ENCODE data around the gene KCNN4. TPM values are rescaled to one million over a fixed set of nuclear protein-coding genes. Genes with fewer than 3 reads are reported as not detected.

KCNN4 gene
- total and polyA plus RNA-seq, 4 donors, result 0.14 to 30.3 (median 0.51) TPM

DNA sequence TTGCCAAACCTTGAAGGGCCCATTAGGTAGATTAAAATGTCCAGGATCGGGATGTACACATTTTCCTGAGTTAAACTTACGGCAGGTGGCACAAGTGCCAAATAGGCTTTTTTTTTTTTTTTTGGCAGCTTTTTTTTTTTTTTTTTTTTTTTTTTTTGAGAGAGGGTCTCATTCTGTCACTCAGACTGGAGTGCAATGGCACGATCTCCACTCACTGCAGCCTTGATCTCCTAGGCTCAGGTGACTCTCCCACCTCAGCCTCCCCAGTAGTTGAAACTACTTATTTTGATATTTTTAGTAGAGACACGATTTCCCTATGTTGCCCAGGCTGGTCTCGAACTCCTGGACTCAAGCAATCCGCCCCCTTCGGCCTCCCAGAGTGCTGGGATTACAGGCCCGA lies 55.9 kb downstream of the KCNN4 start:
- no peak for DNase-seq (ENCODE audit: low spot score)
- Histone ChIP-seq H3K27ac (ENCODE audit: low read depth in 1 of 2, low read length in 2 of 2) (no peak overlapping the region), H3K4me3 (ENCODE audit: low read depth in 1 of 3, low read length in 3 of 3) (no peak overlapping the region), H3K4me1 (ENCODE audit: control insufficient read depth in 4 of 4, insufficient read depth in 4 of 4, low read length in 3 of 4) (no peaks in the 10 kb centered on the region), H3K27me3 (ENCODE audit: control insufficient read depth in 4 of 4, insufficient read depth in 4 of 4, low read length in 3 of 4) (no peaks in the 10 kb centered on the region), H3K9ac (ENCODE audit: low read depth in 1 of 2, low read length in 2 of 2) (no peak overlapping the region), H3K36me3 (ENCODE audit: control insufficient read depth in 4 of 4, insufficient read depth in 3 of 4, low read depth in 1 of 4, low read length in 3 of 4) (peaks cover 0 to 19% (median 9%) of the 10 kb centered on the region in 4 donors), H3K9me3 (ENCODE audit: control insufficient read depth in 4 of 4, low read length in 3 of 4) (no peaks in the 10 kb centered on the region)
- no peak for TF ChIP-seq RAD21 (IDR thresholded peaks at IDR 0.05)
- no peak for TF ChIP-seq FOXA2 (IDR thresholded peaks at IDR 0.05)
- WGBS, result 86% methylated on average over 8 of the region's 8 CpGs

DNA sequence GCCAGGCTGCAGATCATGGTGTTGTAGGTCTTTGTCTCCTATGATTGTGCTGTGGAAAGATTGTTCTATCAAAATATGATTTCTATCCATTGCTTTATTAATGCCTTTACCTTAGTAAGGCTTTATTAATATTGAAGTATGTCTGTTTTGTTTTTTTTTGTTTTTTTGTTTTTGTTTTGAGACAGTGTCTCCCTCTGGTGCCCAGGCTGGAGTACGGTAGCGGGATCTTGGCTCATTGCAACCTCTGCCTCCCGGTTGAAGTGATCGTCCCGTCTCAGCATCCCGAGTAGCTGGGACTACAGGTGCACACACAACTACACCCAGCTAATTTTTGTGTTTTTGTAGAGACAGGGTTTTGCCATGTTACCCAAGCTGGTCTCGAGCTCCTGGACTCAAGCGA lies 57.2 kb downstream of the KCNN4 start:
- no peaks in the 10 kb centered on the region for H3K27me3 ChIP-seq (ENCODE audit: control insufficient read depth in 4 of 4, insufficient read depth in 4 of 4, low read length in 3 of 4)
- no peak overlapping the region for H3K4me3 ChIP-seq (ENCODE audit: low read depth in 1 of 3, low read length in 3 of 3)
- H3K9me3 ChIP-seq (ENCODE audit: control insufficient read depth in 4 of 4, low read length in 3 of 4), result no peaks in the 10 kb centered on the region
- TF ChIP-seq, protein P1, sequence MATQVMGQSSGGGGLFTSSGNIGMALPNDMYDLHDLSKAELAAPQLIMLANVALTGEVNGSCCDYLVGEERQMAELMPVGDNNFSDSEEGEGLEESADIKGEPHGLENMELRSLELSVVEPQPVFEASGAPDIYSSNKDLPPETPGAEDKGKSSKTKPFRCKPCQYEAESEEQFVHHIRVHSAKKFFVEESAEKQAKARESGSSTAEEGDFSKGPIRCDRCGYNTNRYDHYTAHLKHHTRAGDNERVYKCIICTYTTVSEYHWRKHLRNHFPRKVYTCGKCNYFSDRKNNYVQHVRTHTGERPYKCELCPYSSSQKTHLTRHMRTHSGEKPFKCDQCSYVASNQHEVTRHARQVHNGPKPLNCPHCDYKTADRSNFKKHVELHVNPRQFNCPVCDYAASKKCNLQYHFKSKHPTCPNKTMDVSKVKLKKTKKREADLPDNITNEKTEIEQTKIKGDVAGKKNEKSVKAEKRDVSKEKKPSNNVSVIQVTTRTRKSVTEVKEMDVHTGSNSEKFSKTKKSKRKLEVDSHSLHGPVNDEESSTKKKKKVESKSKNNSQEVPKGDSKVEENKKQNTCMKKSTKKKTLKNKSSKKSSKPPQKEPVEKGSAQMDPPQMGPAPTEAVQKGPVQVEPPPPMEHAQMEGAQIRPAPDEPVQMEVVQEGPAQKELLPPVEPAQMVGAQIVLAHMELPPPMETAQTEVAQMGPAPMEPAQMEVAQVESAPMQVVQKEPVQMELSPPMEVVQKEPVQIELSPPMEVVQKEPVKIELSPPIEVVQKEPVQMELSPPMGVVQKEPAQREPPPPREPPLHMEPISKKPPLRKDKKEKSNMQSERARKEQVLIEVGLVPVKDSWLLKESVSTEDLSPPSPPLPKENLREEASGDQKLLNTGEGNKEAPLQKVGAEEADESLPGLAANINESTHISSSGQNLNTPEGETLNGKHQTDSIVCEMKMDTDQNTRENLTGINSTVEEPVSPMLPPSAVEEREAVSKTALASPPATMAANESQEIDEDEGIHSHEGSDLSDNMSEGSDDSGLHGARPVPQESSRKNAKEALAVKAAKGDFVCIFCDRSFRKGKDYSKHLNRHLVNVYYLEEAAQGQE (IDR thresholded peaks at IDR 0.05), result no peak
- no peak for TF ChIP-seq EGR1 (IDR thresholded peaks at IDR 0.05; ENCODE audit: low read depth in 2 of 2)
- 58% methylated on average over 8 of the region's 8 CpGs for WGBS
- H3K36me3 ChIP-seq (ENCODE audit: control insufficient read depth in 4 of 4, insufficient read depth in 3 of 4, low read depth in 1 of 4, low read length in 3 of 4), result peaks cover 0 to 7% (median 2%) of the 10 kb centered on the region in 4 donors
- H3K4me1 ChIP-seq (ENCODE audit: control insufficient read depth in 4 of 4, insufficient read depth in 4 of 4, low read length in 3 of 4), result no peaks in the 10 kb centered on the region
- no peak overlapping the region for H3K9ac ChIP-seq (ENCODE audit: low read depth in 1 of 2, low read length in 2 of 2)
- no peak for DNase-seq (ENCODE audit: low spot score)
- no peak overlapping the region for H3K27ac ChIP-seq (ENCODE audit: low read depth in 1 of 2, low read length in 2 of 2)

- Histone ChIP-seq H3K9ac (ENCODE audit: low read depth in 1 of 2, low read length in 2 of 2) (no peak overlapping the region), H3K4me1 (ENCODE audit: control insufficient read depth in 4 of 4, insufficient read depth in 4 of 4, low read length in 3 of 4) (no peaks in the 10 kb centered on the region), H3K9me3 (ENCODE audit: control insufficient read depth in 4 of 4, low read length in 3 of 4) (no peaks in the 10 kb centered on the region), H3K27ac (ENCODE audit: low read depth in 1 of 2, low read length in 2 of 2) (no peak overlapping the region), H3K36me3 (ENCODE audit: control insufficient read depth in 4 of 4, insufficient read depth in 3 of 4, low read depth in 1 of 4, low read length in 3 of 4) (no peaks in the 10 kb centered on the region), H3K4me3 (ENCODE audit: low read depth in 1 of 3, low read length in 3 of 3) (no peak overlapping the region), H3K27me3 (ENCODE audit: control insufficient read depth in 4 of 4, insufficient read depth in 4 of 4, low read length in 3 of 4) (no peaks in the 10 kb centered on the region)
- no peak for DNase-seq (ENCODE audit: low spot score)
- 75% methylated on average over 5 of the region's 5 CpGs for WGBS
- TF ChIP-seq, protein P2, sequence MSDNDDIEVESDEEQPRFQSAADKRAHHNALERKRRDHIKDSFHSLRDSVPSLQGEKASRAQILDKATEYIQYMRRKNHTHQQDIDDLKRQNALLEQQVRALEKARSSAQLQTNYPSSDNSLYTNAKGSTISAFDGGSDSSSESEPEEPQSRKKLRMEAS (IDR thresholded peaks at IDR 0.05), result no peak
- TF ChIP-seq, protein P3, sequence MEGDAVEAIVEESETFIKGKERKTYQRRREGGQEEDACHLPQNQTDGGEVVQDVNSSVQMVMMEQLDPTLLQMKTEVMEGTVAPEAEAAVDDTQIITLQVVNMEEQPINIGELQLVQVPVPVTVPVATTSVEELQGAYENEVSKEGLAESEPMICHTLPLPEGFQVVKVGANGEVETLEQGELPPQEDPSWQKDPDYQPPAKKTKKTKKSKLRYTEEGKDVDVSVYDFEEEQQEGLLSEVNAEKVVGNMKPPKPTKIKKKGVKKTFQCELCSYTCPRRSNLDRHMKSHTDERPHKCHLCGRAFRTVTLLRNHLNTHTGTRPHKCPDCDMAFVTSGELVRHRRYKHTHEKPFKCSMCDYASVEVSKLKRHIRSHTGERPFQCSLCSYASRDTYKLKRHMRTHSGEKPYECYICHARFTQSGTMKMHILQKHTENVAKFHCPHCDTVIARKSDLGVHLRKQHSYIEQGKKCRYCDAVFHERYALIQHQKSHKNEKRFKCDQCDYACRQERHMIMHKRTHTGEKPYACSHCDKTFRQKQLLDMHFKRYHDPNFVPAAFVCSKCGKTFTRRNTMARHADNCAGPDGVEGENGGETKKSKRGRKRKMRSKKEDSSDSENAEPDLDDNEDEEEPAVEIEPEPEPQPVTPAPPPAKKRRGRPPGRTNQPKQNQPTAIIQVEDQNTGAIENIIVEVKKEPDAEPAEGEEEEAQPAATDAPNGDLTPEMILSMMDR (IDR thresholded peaks at IDR 0.05; ENCODE audit: low read depth, low read length, missing input control), result no peak
- TF ChIP-seq JUND (IDR thresholded peaks at IDR 0.05) (no peak), TAF1 (conservative IDR thresholded peaks at IDR 0.05) (no peak), ATF3 (IDR thresholded peaks at IDR 0.05) (no peak), EGR1 (IDR thresholded peaks at IDR 0.05; ENCODE audit: low read depth in 2 of 2) (no peak)
- TF ChIP-seq, protein P1 (IDR thresholded peaks at IDR 0.05), result no peak
Measured at GRCh38 chr19:43721469-43722048, 59.2 kb downstream of the KCNN4 start.

Data from liver (tissue), 9 donors.